ENCODE measurements around the gene USP13.
A peak's percentile ranks its signal among the peaks of the same experiment; 100 is the strongest.
"Not testable (repeated sequence)": the region's sequence is repeated elsewhere in the genome, so short reads cannot be mapped to it uniquely, and the experiment has no call there.

USP13 gene

GRCh38 chr3:179652447-179653095, at the start of gene USP13:
Gene USP13 (plus strand): TSS chr3:179653040. CDS start chr3:179653226, 186 bp downstream.
- peak; percentile 78 for DNase-seq

GRCh38 chr3:179603321-179603720, 49.5 kb upstream of the USP13 start:
- DNase-seq: no peak

- no peak for DNase-seq
Measured at GRCh38 chr3:179603831-179604230, 49.0 kb upstream of the USP13 start.

- DNase-seq: peak; percentile 98
Measured at GRCh38 chr3:179604321-179605078, 48.3 kb upstream of the USP13 start, which contains the start of the genes MRPL47 and NDUFB5. Gene MRPL47 (minus strand): TSS chr3:179604638. CDS start chr3:179604624, 14 bp downstream. Gene NDUFB5 (plus strand): TSS chr3:179604794. CDS start chr3:179604816, 22 bp downstream.

- no peak for DNase-seq
Measured at GRCh38 chr3:179606534-179607085, 46.2 kb upstream of the USP13 start.

GRCh38 chr3:179608931-179609720, 43.7 kb upstream of the USP13 start:
- peak; percentile 4 for DNase-seq

- DNase-seq: no peak
Measured at GRCh38 chr3:179610066-179610465, 42.8 kb upstream of the USP13 start.

GRCh38 chr3:179613807-179614206, 39.0 kb upstream of the USP13 start:
- no peak for DNase-seq

GRCh38 chr3:179615458-179616173, 37.2 kb upstream of the USP13 start:
- no peak for DNase-seq

- DNase-seq: no peak
Measured at GRCh38 chr3:179622023-179622422, 30.8 kb upstream of the USP13 start.

GRCh38 chr3:179624451-179624850, 28.4 kb upstream of the USP13 start:
- no peak for DNase-seq

GRCh38 chr3:179630753-179631451, 21.9 kb upstream of the USP13 start:
- no peak for DNase-seq

- DNase-seq: no peak
Measured at GRCh38 chr3:179640469-179640868, 12.4 kb upstream of the USP13 start.

- no peak for DNase-seq
Measured at GRCh38 chr3:179642871-179643270, 10.0 kb upstream of the USP13 start.

- DNase-seq: not testable (repeated sequence)
Measured at GRCh38 chr3:179643837-179644236, 9.0 kb upstream of the USP13 start.

GRCh38 chr3:179646177-179646576, 6.7 kb upstream of the USP13 start:
- no peak for DNase-seq

GRCh38 chr3:179651687-179652446, 973 bp upstream of the USP13 start:
- peak; percentile 64 for DNase-seq

GRCh38 chr3:179653096-179653797, 407 bp downstream of the USP13 start:
- DNase-seq: peak; percentile 71

GRCh38 chr3:179655236-179655635, 2.4 kb downstream of the USP13 start:
- no peak for DNase-seq

- no peak for DNase-seq
Measured at GRCh38 chr3:179658606-179659005, 5.8 kb downstream of the USP13 start.

Data from DMS79 treated with DMSO at 0.1 percent for 48 hours (cell line).